ENCODE data around the gene PSD2. TPM values are rescaled to one million over a fixed set of nuclear protein-coding genes. Genes with fewer than 3 reads are reported as not detected.
"Not testable (repeated sequence)": the region's sequence is repeated elsewhere in the genome, so short reads cannot be mapped to it uniquely, and the experiment has no call there.

PSD2 gene
- total RNA-seq, 2 experiments from 2014 or later = not detected

- no peak for ATAC-seq
These were observed 12.1 kb upstream of the PSD2 start for GRCh38 chr5:139783436-139783965.

DNA sequence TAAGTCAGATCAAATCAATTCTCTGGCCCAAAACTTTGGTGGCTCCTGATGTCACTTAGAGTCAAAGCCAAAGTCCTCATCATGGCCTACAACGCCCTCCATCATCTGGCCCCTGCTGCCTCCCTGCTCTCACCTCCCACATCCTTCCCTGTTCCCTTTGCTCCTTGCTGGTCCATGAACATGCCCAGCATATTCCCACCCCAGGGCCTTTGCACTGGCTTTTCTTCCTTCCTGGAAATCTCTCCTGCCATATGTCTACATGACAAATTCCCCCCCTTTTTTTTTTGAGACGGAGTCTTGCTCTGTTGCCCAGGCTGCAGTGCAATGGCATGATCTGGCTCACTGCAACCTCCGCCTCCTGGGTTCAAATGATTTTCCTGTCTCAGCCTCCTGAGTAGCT lies 11.1 kb upstream of the PSD2 start:
- ChIA-PET CTCF (interaction anchor here (5.7 kb wide), 1 partner anchor 8 kb away, joined by 56 read pairs; no protein-coding TSS in a partner anchor), POLR2A (no interaction called here)
- ATAC-seq = no peak
- Mint-ChIP-seq H3K9me3 (ENCODE audit: insufficient read depth) (no peaks in the 10 kb centered on the region), H3K4me1 (ENCODE audit: low read depth) (peaks cover 4% of the 10 kb centered on the region), H3K27ac (no peak overlapping the region), H3K27me3 (ENCODE audit: low read depth) (peaks cover 21% of the 10 kb centered on the region), H3K36me3 (ENCODE audit: low read depth) (no peaks in the 10 kb centered on the region), H3K4me3 (no peak overlapping the region)
- DNase-seq = no peak

More at GRCh38 chr5:139783436-139783965, 12.1 kb upstream of the PSD2 start:
- Mint-ChIP-seq H3K9me3 (ENCODE audit: insufficient read depth) (no peaks in the 10 kb centered on the region), H3K4me1 (ENCODE audit: low read depth) (peaks cover 4% of the 10 kb centered on the region), H3K27ac (no peak overlapping the region), H3K36me3 (ENCODE audit: low read depth) (no peaks in the 10 kb centered on the region), H3K27me3 (ENCODE audit: low read depth) (peaks cover 22% of the 10 kb centered on the region), H3K4me3 (no peak overlapping the region)
- DNase-seq = no peak
- CTCF ChIA-PET = interaction anchor here (0.7 to 5.7 kb wide), 5 partner anchors 7 to 188 kb away, joined by 3 to 56 read pairs (median 3); no protein-coding TSS in a partner anchor
- POLR2A ChIA-PET = no interaction called here

DNA sequence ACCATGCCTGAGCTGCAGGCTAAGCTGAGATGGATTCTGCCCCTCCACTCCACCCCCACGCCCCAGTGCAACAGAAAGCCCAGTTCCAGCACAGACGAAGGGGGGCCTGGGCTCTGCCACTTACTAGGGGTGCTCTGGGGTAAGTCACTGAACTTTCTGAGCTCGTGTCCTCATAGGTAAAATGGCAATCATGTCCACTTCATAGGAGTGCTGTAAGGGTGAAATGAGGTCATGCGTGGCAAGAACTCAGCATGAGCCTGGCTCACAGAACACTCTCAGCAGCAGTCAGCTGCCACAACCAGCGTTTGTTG lies 8.4 kb upstream of the PSD2 start:
- no peak overlapping the region for H3K27ac Mint-ChIP-seq
- peaks cover 18% of the 10 kb centered on the region for H3K27me3 Mint-ChIP-seq (ENCODE audit: low read depth)
- POLR2A ChIA-PET = interaction anchor here (0.6 kb wide), 1 partner anchor 182 kb away, joined by 5 read pairs; no protein-coding TSS in a partner anchor
- DNase-seq (no peak), ATAC-seq (peak; percentile 10)
- no peaks in the 10 kb centered on the region for H3K9me3 Mint-ChIP-seq (ENCODE audit: insufficient read depth)
- CTCF ChIA-PET = interaction anchor here (0.6 to 9.4 kb wide), 42 partner anchors 11 to 511 kb away, joined by 3 to 191 read pairs (median 6); no protein-coding TSS in a partner anchor
- H3K4me1 Mint-ChIP-seq (ENCODE audit: low read depth) = peaks cover 4% of the 10 kb centered on the region
- no peaks in the 10 kb centered on the region for H3K36me3 Mint-ChIP-seq (ENCODE audit: low read depth)
- peak overlapping the region; percentile 76 for H3K4me3 Mint-ChIP-seq

DNA sequence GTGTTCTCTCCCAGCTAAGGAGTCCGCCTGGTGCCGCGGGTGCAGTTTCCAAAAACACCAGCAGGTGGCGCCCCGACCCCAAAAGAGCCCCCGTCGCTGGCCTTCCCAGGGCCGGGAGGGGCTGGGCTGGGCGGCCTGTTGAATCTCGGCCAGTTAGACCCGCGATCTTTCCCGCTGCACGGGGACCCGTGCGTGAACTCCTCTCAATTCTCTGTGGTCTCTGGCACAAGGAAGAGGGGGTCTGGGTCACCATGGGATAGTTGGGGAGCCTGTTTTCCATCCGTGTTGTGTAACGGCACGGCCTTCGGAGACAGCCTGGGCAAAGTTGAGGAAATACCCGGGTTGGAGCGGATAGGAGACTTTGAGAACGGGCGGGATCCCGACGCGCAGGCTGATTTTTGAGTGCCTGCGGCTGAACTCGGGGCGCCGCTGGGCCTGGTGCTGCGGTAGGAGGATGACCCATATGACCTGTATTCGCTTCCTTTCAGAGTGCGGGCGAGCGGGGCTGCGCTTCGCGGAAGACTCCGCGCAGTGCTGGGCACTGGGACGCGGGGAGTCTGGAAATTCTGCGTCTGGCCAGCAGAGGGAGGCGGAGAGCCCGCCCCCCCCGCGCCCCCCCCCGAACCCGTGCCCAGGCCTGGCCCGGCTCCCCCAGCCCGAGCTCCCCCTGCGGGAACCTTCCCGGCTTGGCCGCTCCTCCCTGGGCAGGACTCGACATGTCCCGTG lies 7.9 kb upstream of the PSD2 start:
- ChIA-PET CTCF (interaction anchor here (0.6 to 9.4 kb wide), 45 partner anchors 10 to 512 kb away, joined by 3 to 191 read pairs (median 5); no protein-coding TSS in a partner anchor), POLR2A (interaction anchor here (0.6 kb wide), 1 partner anchor 181 kb away, joined by 5 read pairs; no protein-coding TSS in a partner anchor)
- ATAC-seq (peak; percentile 94), DNase-seq (peak; percentile 88)
- Mint-ChIP-seq H3K9me3 (ENCODE audit: insufficient read depth) (no peaks in the 10 kb centered on the region), H3K4me1 (ENCODE audit: low read depth) (peaks cover 4% of the 10 kb centered on the region), H3K36me3 (ENCODE audit: low read depth) (no peaks in the 10 kb centered on the region), H3K27ac (no peak overlapping the region), H3K27me3 (ENCODE audit: low read depth) (peaks cover 19% of the 10 kb centered on the region), H3K4me3 (peak overlapping the region; percentile 76)

DNA sequence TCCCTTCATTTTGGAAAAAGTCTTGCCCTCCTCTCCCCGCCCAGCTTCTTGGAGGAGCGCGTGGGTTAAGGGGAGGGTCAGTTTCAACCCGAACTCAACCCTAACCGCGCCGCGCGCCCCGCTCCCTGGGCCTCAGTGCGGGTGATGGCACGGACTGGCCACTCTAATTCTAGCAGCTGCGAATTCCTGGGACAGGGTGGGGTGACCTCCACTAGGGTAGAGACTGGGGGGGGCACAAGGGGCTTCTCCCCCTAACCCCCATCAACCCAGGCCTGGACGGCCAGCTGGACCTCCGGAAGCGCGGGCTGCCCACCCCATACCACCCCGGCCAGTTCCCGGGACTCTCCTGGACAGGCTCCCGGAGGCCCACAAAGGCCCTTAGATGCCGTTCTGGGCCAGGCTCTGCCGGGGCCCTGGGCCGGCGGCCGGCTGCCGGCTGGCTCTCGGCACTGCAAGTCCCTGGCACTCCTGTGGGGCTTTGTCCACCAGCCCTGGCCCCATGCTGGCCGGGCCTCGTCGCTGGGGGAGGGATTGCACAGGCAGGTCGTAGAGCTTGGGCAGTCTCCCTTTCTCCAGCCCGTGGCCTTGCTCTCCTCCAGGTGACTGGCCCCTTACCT lies 7.2 kb upstream of the PSD2 start:
- POLR2A ChIA-PET = no interaction called here
- H3K27ac Mint-ChIP-seq = no peak overlapping the region
- DNase-seq = no peak
- no peaks in the 10 kb centered on the region for H3K36me3 Mint-ChIP-seq (ENCODE audit: low read depth)
- H3K27me3 Mint-ChIP-seq (ENCODE audit: low read depth) = peaks cover 18% of the 10 kb centered on the region
- H3K4me1 Mint-ChIP-seq (ENCODE audit: low read depth) = peaks cover 4% of the 10 kb centered on the region
- no peak overlapping the region for H3K4me3 Mint-ChIP-seq
- ATAC-seq = no peak
- no peaks in the 10 kb centered on the region for H3K9me3 Mint-ChIP-seq (ENCODE audit: insufficient read depth)
- CTCF ChIA-PET = interaction anchor here (1.0 to 9.4 kb wide), 14 partner anchors 9 to 363 kb away, joined by 3 to 191 read pairs (median 8); no protein-coding TSS in a partner anchor

DNA sequence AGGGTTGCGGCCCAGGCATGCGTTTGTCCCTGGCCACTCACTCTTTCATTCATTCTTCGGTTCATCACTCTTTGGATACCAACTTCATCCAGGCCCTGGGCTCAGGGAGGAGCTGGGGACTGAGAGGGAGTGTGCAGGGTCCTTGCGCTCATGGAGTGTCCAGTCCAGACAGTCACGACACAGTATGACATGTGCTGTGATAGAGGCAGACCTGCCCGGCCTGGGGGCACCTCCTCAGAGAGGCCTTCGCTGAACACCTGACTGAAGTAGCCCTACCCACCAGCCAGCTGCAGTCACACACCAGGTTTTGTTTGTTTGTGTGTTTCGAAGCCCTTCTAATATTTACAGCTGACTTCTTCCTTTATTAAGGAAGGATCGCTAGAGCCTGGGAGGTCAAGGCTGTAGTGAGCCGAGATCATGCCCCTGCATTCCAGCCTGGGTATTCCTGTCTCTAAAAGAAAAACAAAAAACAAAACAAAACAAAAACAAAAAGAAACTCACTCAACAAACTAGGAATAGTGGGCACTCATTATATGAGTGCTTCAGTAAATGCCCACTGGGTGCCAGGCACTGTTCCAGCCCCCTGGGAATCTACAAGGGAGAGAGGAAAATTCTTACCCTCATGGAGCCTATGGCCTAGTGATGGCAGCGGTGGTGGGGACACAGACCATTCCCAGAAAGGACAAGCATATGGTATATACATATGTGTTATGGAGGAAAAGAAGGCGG lies 6.3 kb upstream of the PSD2 start:
- peak overlapping the region; percentile 13 for H3K4me3 Mint-ChIP-seq
- no peak overlapping the region for H3K27ac Mint-ChIP-seq
- peaks cover 21% of the 10 kb centered on the region for H3K27me3 Mint-ChIP-seq (ENCODE audit: low read depth)
- ChIA-PET POLR2A (no interaction called here), CTCF (interaction anchor here (0.7 to 9.4 kb wide), 5 partner anchors 24 to 182 kb away, joined by 3 to 191 read pairs (median 8); no protein-coding TSS in a partner anchor)
- peaks cover 4% of the 10 kb centered on the region for H3K4me1 Mint-ChIP-seq (ENCODE audit: low read depth)
- DNase-seq = no peak
- no peaks in the 10 kb centered on the region for H3K36me3 Mint-ChIP-seq (ENCODE audit: low read depth)
- no peaks in the 10 kb centered on the region for H3K9me3 Mint-ChIP-seq (ENCODE audit: insufficient read depth)
- ATAC-seq = no peak

- ATAC-seq (no peak), DNase-seq (no peak)
- ChIA-PET POLR2A (no interaction called here), CTCF (interaction anchor here (9.4 kb wide), 1 partner anchor 181 kb away, joined by 191 read pairs; no protein-coding TSS in a partner anchor)
- Mint-ChIP-seq H3K4me3 (no peak overlapping the region), H3K27me3 (ENCODE audit: low read depth) (peaks cover 27% of the 10 kb centered on the region), H3K9me3 (ENCODE audit: insufficient read depth) (no peaks in the 10 kb centered on the region), H3K36me3 (ENCODE audit: low read depth) (no peaks in the 10 kb centered on the region), H3K4me1 (ENCODE audit: low read depth) (peaks cover 4% of the 10 kb centered on the region), H3K27ac (no peak overlapping the region)
These were observed 5.8 kb upstream of the PSD2 start for GRCh38 chr5:139789845-139790189.

DNA sequence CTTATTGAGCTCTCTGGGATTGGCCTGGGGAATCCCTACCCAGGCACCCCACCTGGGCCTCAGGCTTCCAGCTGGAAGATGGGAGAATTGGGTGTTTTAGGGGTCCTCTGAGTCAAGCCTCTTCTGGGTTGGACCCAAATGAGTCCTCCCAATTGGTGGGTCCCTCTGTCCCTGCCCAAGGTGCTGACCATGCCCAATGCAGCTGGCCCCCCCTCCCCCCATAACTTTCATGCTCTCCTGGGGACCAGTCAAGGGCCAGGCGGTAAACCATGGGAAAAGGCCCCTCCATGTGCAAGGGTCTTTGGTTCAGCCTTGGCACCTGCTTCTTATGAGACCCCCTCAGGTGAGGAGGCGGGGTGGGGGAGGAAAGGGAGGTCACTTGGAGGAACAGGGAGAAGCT lies 3.4 kb upstream of the PSD2 start:
- Mint-ChIP-seq H3K36me3 (ENCODE audit: low read depth) (no peaks in the 10 kb centered on the region), H3K4me1 (ENCODE audit: low read depth) (peaks cover 4% of the 10 kb centered on the region), H3K27me3 (ENCODE audit: low read depth) (peaks cover 34% of the 10 kb centered on the region), H3K27ac (no peak overlapping the region), H3K4me3 (no peak overlapping the region), H3K9me3 (ENCODE audit: insufficient read depth) (no peaks in the 10 kb centered on the region)
- CTCF ChIA-PET = interaction anchor here (0.9 to 9.4 kb wide), 4 partner anchors 12 to 179 kb away, joined by 3 to 191 read pairs (median 5); no protein-coding TSS in a partner anchor
- POLR2A ChIA-PET = no interaction called here
- no peak for ATAC-seq
- no peak for DNase-seq

DNA sequence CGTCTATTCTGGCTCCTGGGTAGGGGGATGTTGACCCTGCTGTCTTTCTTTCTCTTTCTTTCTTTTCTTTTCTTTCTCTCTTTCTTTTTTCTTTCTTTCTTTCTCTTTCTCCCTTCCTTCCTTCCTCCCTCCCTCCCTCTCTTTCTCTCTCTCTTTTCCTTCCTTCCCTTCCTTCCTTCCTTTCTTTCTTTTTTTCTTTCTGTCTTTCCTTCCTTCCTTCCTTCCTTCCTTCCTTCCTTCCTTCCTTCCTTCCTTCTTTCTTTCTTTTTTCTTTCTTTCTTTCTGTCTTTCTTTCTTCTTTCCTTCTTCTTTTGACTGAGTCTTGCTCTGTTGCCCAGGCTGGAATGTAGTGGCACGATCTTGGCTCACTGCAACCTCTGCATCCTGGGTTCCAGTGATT lies 3.0 kb upstream of the PSD2 start:
- H3K9me3 Mint-ChIP-seq (ENCODE audit: insufficient read depth); DNase-seq; H3K36me3 Mint-ChIP-seq (ENCODE audit: low read depth); H3K4me3 Mint-ChIP-seq; ATAC-seq; H3K4me1 Mint-ChIP-seq (ENCODE audit: low read depth); H3K27ac Mint-ChIP-seq; POLR2A ChIA-PET: not testable (repeated sequence)
- CTCF ChIA-PET = interaction anchor here (1.6 to 9.4 kb wide), 3 partner anchors 27 to 178 kb away, joined by 3 to 191 read pairs (median 7); no protein-coding TSS in a partner anchor
- H3K27me3 Mint-ChIP-seq (ENCODE audit: low read depth) = peaks cover 38% of the 10 kb centered on the region

DNA sequence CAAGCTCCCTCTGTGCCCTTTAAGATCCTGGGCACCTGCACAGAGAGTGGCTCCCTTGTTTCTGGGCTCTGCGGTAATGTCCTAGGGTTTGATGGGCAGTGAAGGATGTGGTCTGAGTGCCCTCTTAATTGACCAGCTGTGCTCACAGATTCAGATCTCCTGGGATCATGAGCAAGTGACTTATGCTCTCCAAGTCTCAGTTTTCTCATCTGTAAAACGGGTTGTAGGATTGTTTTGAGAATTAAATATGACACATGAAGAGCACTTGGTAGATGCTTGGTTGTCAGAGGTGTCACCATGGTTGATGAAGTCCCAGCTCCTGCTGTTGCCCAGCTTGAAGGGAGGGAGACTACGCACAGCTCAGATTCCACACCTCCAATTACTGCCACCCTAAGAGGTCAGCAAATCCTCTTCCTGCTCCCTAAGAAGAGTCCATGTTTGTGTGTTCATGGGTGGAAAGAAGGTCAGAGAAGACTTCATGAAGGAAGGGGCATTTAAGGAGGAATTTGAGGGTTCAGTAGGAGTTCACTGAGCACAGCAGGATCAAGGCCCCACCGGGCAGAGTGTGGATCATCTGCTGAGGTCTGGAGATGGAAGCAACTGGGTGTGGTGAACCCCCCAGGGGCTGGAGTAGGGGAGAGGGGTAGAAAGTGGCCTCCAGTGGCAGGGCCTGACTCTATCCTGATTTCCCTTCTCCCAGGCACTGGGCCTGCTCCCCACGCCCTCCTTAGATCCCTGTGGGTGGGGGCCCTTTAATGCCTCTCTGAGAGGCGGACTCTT lies 1.4 kb upstream of the PSD2 start:
- peaks cover 44% of the 10 kb centered on the region for H3K27me3 Mint-ChIP-seq (ENCODE audit: low read depth)

More for the DNA sequence above, 1.4 kb upstream of the PSD2 start:
- Mint-ChIP-seq H3K9me3 (ENCODE audit: insufficient read depth) (no peaks in the 10 kb centered on the region), H3K27ac (no peak overlapping the region), H3K36me3 (ENCODE audit: low read depth) (no peaks in the 10 kb centered on the region), H3K4me3 (no peak overlapping the region), H3K4me1 (ENCODE audit: low read depth) (no peaks in the 10 kb centered on the region)
- ATAC-seq (no peak), DNase-seq (no peak)
- ChIA-PET POLR2A (interaction anchor here (0.5 kb wide), 1 partner anchor 520 kb away, joined by 3 read pairs; no protein-coding TSS in a partner anchor), CTCF (interaction anchor here (2.0 to 9.4 kb wide), 2 partner anchors 29 to 177 kb away, joined by 7 to 191 read pairs; no protein-coding TSS in a partner anchor)

Data from activated CD8-positive, alpha-beta T cell treated with anti-CD3 and anti-CD28 coated beads, Interleukin-2, amount 10 ng/mL, durations not matched to agents 7 days and 5 days (primary cell).